ENCODE data around the gene CDH16. TPM values are rescaled to one million over a fixed set of nuclear protein-coding genes. Genes with fewer than 3 reads are reported as not detected.

Gene CDH16
- total and polyA plus RNA-seq, 2 of the 13 experiments (the other 11 are each of a cell fraction or from before 2014, with no cell fraction given) = 2.7 to 3.9 TPM

GRCh38 chr16:66886321-66886720, 32.4 kb downstream of the CDH16 start (continued):
- TF ChIP-seq CTCF (CRISPR knock-in tag; IDR thresholded peaks at IDR 0.05) (no peak), PLRG1 (conservative IDR thresholded peaks at IDR 0.05) (no peak), ZBTB3 (CRISPR knock-in tag; IDR thresholded peaks at IDR 0.05; ENCODE audit: borderline replicate concordance, low read depth) (no peak), ZC3H4 (CRISPR knock-in tag; IDR thresholded peaks at IDR 0.05; ENCODE audit: borderline replicate concordance) (no peak)
- TF ChIP-seq, protein P1, sequence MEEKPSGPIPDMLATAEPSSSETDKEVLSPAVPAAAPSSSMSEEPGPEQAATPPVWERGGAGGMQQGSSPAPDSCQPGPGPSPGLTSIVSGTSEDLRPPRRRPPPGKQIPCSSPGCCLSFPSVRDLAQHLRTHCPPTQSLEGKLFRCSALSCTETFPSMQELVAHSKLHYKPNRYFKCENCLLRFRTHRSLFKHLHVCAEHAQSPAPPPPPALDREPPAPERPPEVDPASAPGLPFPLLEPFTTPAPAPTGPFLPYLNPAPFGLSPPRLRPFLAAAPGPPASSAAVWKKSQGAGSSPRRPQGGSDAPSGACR (CRISPR knock-in tag; IDR thresholded peaks at IDR 0.05) = no peak

GRCh38 chr16:66885491-66885890, 33.2 kb downstream of the CDH16 start:
- H4K20me1 ChIP-seq (ENCODE audit: insufficient read depth, low read length) = no peaks in the 10 kb centered on the region
- FAIRE-seq (no peak), DNase-seq (ENCODE audit: low spot score) (no peak), ATAC-seq (no peak)
- intact Hi-C loops (cut with micrococcal nuclease; ENCODE audit: unreplicated experiment) (no loop called here), in situ Hi-C loops (cut with HindIII; ENCODE audit: extremely low pct_ligation_motif_present, low pct_unique_long_range_greater_than_20kb) (no loop called here)
- no peak overlapping the region for H2AFZ ChIP-seq (ENCODE audit: low read length)
- no peak for TF ChIP-seq HNRNPL (IDR thresholded peaks at IDR 0.05; ENCODE audit: low read depth, low read length)
- peak; percentile 7; the same call in 1 of the 2 replicates for TF ChIP-seq ZC3H13 (CRISPR knock-in tag; IDR thresholded peaks at IDR 0.05)
- TF ChIP-seq GFI1 (CRISPR knock-in tag; IDR thresholded peaks at IDR 0.05; ENCODE audit: borderline replicate concordance) = no peak
- TF ChIP-seq ZNF143 (CRISPR knock-in tag; IDR thresholded peaks at IDR 0.05) = no peak
- no peak for TF ChIP-seq U2AF1 (optimal IDR thresholded peaks at IDR 0.05; ENCODE audit: low read depth, low read length)
- peaks cover 28% of the 10 kb centered on the region for H3K79me2 ChIP-seq (ENCODE audit: insufficient read depth, low read length)
- ChIA-PET CTCF (ENCODE audit: low intra/inter-chr PET ratio, low total read pairs) (no interaction called here), POLR2A (no interaction called here)
- H3K27me3 ChIP-seq (ENCODE audit: control insufficient read depth in 1 of 2, insufficient read depth in 2 of 2, low read length in 2 of 2) = no peaks in the 10 kb centered on the region
- WGBS (ENCODE audit: low lambda C conversion rate) = 95% methylated on average over 12 of the region's 12 CpGs
- no peak overlapping the region for H3K9ac ChIP-seq (ENCODE audit: insufficient read depth, low read depth, low read length)
- peaks cover 15% of the 10 kb centered on the region for H3K4me1 ChIP-seq (ENCODE audit: insufficient read depth, low read length)
- no peak overlapping the region for H3K4me3 ChIP-seq (replicated peaks in 1 of 3; ENCODE audit: insufficient read depth in 1 of 3, low read depth in 2 of 3, low read length in 3 of 3)
- H3K27ac ChIP-seq (ENCODE audit: extremely low read length, insufficient read depth, low read length) = no peak overlapping the region
- no TSS peak for BruUV-seq (replicated peaks)
- H3K36me3 ChIP-seq (replicated peaks in 1 of 2; ENCODE audit: control insufficient read depth in 1 of 2, insufficient read depth in 2 of 2, low read length in 2 of 2) = peaks cover 17 to 33% of the 10 kb centered on the region in 2 experiments
- no peak overlapping the region for H3K4me2 ChIP-seq (ENCODE audit: low read depth, low read length)
- H3K9me3 ChIP-seq (ENCODE audit: low read length) = no peaks in the 10 kb centered on the region

Data from HepG2 (cell line).